NCI-H2196 (cell line): ENCODE data around the gene ARHGAP28.

Experiments
- DNase-seq: peaks from one replicate; lab custom pipeline; 2025; ENCODE audit not compliant: unreplicated experiment; lab: John Stamatoyannopoulos, UW

Gene ARHGAP28

GRCh38 chr18:6729247-6730091, at the start of gene ARHGAP28:
Gene ARHGAP28 (plus strand): TSS chr18:6729716. CDS start chr18:6729822, 106 bp downstream.
- peak; percentile 97 for DNase-seq

GRCh38 chr18:6681331-6681875, 48.1 kb upstream of the ARHGAP28 start:
- no peak for DNase-seq

GRCh38 chr18:6682437-6683111, 46.9 kb upstream of the ARHGAP28 start:
- no peak for DNase-seq

- peak; percentile 39 for DNase-seq
These were observed 46.2 kb upstream of the ARHGAP28 start for GRCh38 chr18:6683112-6683876.

GRCh38 chr18:6687676-6688075, 41.8 kb upstream of the ARHGAP28 start:
- DNase-seq = no peak

GRCh38 chr18:6708890-6709289, 20.6 kb upstream of the ARHGAP28 start:
- DNase-seq = no peak

GRCh38 chr18:6711467-6711866, 18.0 kb upstream of the ARHGAP28 start:
- DNase-seq = no peak

GRCh38 chr18:6712401-6712800, 17.1 kb upstream of the ARHGAP28 start:
- no peak for DNase-seq

GRCh38 chr18:6714010-6714409, 15.5 kb upstream of the ARHGAP28 start:
- no peak for DNase-seq

GRCh38 chr18:6718267-6718666, 11.2 kb upstream of the ARHGAP28 start:
- DNase-seq = no peak

- DNase-seq = no peak
These were observed 10.2 kb upstream of the ARHGAP28 start for GRCh38 chr18:6719098-6719846.

- DNase-seq = no peak
These were observed 9.4 kb upstream of the ARHGAP28 start for GRCh38 chr18:6719910-6720683.

GRCh38 chr18:6721755-6722154, 7.8 kb upstream of the ARHGAP28 start:
- DNase-seq = no peak

GRCh38 chr18:6722690-6723089, 6.8 kb upstream of the ARHGAP28 start:
- DNase-seq = no peak

- no peak for DNase-seq
These were observed 5.2 kb upstream of the ARHGAP28 start for GRCh38 chr18:6724331-6724730.

GRCh38 chr18:6728331-6728730, 1.2 kb upstream of the ARHGAP28 start:
- DNase-seq = no peak

GRCh38 chr18:6728809-6729246, 688 bp upstream of the ARHGAP28 start:
- DNase-seq = no peak

- no peak for DNase-seq
These were observed 1.1 kb downstream of the ARHGAP28 start for GRCh38 chr18:6730416-6731221.

- no peak for DNase-seq
These were observed 1.7 kb downstream of the ARHGAP28 start for GRCh38 chr18:6731222-6731596.
